ENCODE measurements around the gene CDHR2.

GRCh38 chr5:176625966-176626875 is 77.1 kb downstream of the CDHR2 start:
- TF ChIP-seq, protein P1, sequence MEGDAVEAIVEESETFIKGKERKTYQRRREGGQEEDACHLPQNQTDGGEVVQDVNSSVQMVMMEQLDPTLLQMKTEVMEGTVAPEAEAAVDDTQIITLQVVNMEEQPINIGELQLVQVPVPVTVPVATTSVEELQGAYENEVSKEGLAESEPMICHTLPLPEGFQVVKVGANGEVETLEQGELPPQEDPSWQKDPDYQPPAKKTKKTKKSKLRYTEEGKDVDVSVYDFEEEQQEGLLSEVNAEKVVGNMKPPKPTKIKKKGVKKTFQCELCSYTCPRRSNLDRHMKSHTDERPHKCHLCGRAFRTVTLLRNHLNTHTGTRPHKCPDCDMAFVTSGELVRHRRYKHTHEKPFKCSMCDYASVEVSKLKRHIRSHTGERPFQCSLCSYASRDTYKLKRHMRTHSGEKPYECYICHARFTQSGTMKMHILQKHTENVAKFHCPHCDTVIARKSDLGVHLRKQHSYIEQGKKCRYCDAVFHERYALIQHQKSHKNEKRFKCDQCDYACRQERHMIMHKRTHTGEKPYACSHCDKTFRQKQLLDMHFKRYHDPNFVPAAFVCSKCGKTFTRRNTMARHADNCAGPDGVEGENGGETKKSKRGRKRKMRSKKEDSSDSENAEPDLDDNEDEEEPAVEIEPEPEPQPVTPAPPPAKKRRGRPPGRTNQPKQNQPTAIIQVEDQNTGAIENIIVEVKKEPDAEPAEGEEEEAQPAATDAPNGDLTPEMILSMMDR (IDR thresholded peaks at IDR 0.05), result no peak
- TF ChIP-seq POLR2A (IDR thresholded peaks at IDR 0.05) (no peak), POLR2AphosphoS5 (IDR thresholded peaks at IDR 0.05) (no peak)

Data from stomach (tissue), 4 donors.